HepG2 (cell line): ENCODE measurements around the gene GARIN1A.
"Not testable (repeated sequence)": the region's sequence is repeated elsewhere in the genome, so short reads cannot be mapped to it uniquely, and the experiment has no call there.

Experiments used
- ZNF124 ChIP-seq: sonication (generic); formaldehyde crosslinking; IDR thresholded peaks from 2 replicates; pipeline ENCODE4 v1.4.0; 2020; ENCODE audit warnings: missing genetic modification reagents
- TF ChIP-seq, protein P1 (sequence below): sonication (generic); formaldehyde crosslinking; IDR thresholded peaks from 2 replicates; pipeline ENCODE4 v1.5.0; 2020; ENCODE audit warnings: mild to moderate bottlenecking, missing genetic modification reagents, moderate library complexity

DNA sequence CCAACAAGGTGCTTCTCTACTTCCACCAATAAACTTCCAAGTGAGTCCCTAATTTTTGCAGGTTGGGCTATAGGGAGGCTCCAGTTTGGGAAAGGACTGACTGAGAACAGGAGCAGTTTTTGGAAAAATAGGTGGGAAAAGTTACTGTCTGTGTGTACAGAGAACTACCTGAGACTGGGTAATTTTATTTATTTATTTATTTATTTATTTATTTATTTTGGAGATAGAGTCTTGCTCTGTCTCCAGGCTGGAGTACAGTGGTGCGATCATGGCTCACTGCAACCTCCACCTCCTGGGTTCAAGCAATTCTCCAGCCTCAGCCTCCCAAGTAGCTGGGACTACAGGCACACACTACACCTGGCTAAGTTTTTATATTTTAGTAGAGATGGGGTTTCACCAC lies 11.2 kb downstream of the GARIN1A start:
- not testable (repeated sequence) for TF ChIP-seq ZNF124 (CRISPR knock-in tag)
- TF ChIP-seq, protein P1, sequence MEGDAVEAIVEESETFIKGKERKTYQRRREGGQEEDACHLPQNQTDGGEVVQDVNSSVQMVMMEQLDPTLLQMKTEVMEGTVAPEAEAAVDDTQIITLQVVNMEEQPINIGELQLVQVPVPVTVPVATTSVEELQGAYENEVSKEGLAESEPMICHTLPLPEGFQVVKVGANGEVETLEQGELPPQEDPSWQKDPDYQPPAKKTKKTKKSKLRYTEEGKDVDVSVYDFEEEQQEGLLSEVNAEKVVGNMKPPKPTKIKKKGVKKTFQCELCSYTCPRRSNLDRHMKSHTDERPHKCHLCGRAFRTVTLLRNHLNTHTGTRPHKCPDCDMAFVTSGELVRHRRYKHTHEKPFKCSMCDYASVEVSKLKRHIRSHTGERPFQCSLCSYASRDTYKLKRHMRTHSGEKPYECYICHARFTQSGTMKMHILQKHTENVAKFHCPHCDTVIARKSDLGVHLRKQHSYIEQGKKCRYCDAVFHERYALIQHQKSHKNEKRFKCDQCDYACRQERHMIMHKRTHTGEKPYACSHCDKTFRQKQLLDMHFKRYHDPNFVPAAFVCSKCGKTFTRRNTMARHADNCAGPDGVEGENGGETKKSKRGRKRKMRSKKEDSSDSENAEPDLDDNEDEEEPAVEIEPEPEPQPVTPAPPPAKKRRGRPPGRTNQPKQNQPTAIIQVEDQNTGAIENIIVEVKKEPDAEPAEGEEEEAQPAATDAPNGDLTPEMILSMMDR (CRISPR knock-in tag): not testable (repeated sequence)
